Osteoblast (primary cell): ENCODE results near the gene HSBP1L1. TPM values are rescaled to one million over a fixed set of nuclear protein-coding genes. Genes with fewer than 3 reads are reported as not detected.

Source experiments
- DNase-seq: peaks from one replicate; pipeline ENCODE4 v3.0.0; 2011; ENCODE audit warnings: low spot score, mixed read lengths; ENCODE audit not compliant: insufficient read length; ENCODE audit errors: missing footprints
- H2AFZ ChIP-seq: 2 replicates; pipeline ENCODE4 v1.6.0; 2011; ENCODE audit warnings: mild to moderate bottlenecking, low read length
- H3K27ac ChIP-seq: 2 replicates; pipeline ENCODE4 v1.5.1; 2011; ENCODE audit warnings: mild to moderate bottlenecking, low read depth, low read length, moderate library complexity
- H3K27me3 ChIP-seq: 2 replicates; pipeline ENCODE4 v1.6.0; 2012; ENCODE audit warnings: mild to moderate bottlenecking, control low read depth, inconsistent platforms, low read length, moderate library complexity; ENCODE audit not compliant: insufficient read depth
- H3K36me3 ChIP-seq: 2 replicates; pipeline ENCODE4 v1.5.1; 2011; ENCODE audit warnings: mild to moderate bottlenecking, low read length, control low read depth, moderate library complexity; ENCODE audit not compliant: insufficient read depth
- H3K4me1 ChIP-seq: 2 replicates; pipeline ENCODE4 v1.5.1; 2011; ENCODE audit warnings: mild to moderate bottlenecking, low read length, control low read depth, moderate library complexity; ENCODE audit not compliant: insufficient read depth
- H3K4me2 ChIP-seq: 2 replicates; pipeline ENCODE4 v1.6.0; 2011; ENCODE audit warnings: mild to moderate bottlenecking, low read length; ENCODE audit not compliant: insufficient read depth
- H3K4me3 ChIP-seq: fragments of 200-600 bp; sonication (generic); 3 replicates; pipeline ENCODE4 v1.5.1; 2012; ENCODE audit warnings: mild to moderate bottlenecking, low read length, inconsistent platforms; ENCODE audit not compliant: insufficient read depth
- H3K79me2 ChIP-seq: 2 replicates; pipeline ENCODE4 v1.6.0; 2012; ENCODE audit warnings: mild to moderate bottlenecking, low read length, control low read depth, inconsistent platforms; ENCODE audit not compliant: insufficient read depth
- H3K9me3 ChIP-seq: 2 replicates; pipeline ENCODE4 v1.5.1; 2011; ENCODE audit warnings: low read depth, low read length, control low read depth
- H4K20me1 ChIP-seq: 2 replicates; pipeline ENCODE4 v1.6.0; 2012; ENCODE audit warnings: mild to moderate bottlenecking, low read length, control low read depth; ENCODE audit not compliant: insufficient read depth
- total RNA-seq: library from RNA; depleted of rRNA; stranded (reverse); fragments of >200 nt; gene quantifications from 2 replicates; pipeline ENCODE4 v1.2.3, GENCODE V29; 2012
- TF ChIP-seq, protein P1 (sequence below): IDR thresholded peaks from 2 replicates; pipeline ENCODE4 v1.5.1; 2011; ENCODE audit warnings: mild to moderate bottlenecking, low read depth, low read length, moderate library complexity; ENCODE audit errors: extremely low read depth

Gene HSBP1L1
- total RNA-seq, 1 donor, result 9.4 TPM

DNA sequence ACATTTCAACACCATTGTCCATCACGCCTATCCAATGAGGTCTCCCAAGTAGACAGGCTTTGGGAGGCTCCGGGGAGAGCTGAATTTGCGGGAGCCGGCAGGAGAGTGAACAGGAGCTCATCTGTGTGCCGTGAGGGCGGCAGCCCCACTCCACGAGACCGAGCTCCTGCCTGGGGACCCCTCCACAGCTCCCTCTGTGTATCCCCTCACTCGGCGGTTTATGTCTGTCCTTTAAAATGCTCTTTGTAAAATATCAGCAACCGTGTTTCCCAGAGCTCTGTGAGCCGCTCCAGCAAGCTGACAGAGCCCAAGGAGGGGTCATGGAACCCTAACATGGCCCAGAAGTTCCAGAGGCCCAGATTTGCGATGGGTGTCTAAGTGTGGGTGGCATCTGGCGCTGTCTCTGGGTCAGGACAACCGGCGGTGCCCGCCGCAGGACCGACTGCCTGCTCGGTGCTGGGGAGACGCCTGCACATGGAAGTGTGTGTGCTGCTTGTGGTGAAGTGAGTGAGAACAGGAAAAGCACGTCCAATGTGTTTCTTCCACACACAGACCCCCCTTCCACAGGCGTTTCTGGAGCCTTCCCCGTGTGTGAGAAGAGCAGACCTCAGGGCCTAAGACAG is 47.8 kb upstream of the HSBP1L1 start:
- Histone ChIP-seq H3K9me3 (no peaks in the 10 kb centered on the region), H2AFZ (no peak overlapping the region), H3K36me3 (no peaks in the 10 kb centered on the region), H3K4me3 (no peak overlapping the region), H3K4me2 (no peak overlapping the region), H3K27ac (no peak overlapping the region), H4K20me1 (peaks cover 15% of the 10 kb centered on the region), H3K27me3 (no peaks in the 10 kb centered on the region), H3K79me2 (peaks cover 11% of the 10 kb centered on the region), H3K4me1 (no peaks in the 10 kb centered on the region)
- TF ChIP-seq, protein P1, sequence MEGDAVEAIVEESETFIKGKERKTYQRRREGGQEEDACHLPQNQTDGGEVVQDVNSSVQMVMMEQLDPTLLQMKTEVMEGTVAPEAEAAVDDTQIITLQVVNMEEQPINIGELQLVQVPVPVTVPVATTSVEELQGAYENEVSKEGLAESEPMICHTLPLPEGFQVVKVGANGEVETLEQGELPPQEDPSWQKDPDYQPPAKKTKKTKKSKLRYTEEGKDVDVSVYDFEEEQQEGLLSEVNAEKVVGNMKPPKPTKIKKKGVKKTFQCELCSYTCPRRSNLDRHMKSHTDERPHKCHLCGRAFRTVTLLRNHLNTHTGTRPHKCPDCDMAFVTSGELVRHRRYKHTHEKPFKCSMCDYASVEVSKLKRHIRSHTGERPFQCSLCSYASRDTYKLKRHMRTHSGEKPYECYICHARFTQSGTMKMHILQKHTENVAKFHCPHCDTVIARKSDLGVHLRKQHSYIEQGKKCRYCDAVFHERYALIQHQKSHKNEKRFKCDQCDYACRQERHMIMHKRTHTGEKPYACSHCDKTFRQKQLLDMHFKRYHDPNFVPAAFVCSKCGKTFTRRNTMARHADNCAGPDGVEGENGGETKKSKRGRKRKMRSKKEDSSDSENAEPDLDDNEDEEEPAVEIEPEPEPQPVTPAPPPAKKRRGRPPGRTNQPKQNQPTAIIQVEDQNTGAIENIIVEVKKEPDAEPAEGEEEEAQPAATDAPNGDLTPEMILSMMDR, result no peak
- peak; percentile 68 for DNase-seq

DNA sequence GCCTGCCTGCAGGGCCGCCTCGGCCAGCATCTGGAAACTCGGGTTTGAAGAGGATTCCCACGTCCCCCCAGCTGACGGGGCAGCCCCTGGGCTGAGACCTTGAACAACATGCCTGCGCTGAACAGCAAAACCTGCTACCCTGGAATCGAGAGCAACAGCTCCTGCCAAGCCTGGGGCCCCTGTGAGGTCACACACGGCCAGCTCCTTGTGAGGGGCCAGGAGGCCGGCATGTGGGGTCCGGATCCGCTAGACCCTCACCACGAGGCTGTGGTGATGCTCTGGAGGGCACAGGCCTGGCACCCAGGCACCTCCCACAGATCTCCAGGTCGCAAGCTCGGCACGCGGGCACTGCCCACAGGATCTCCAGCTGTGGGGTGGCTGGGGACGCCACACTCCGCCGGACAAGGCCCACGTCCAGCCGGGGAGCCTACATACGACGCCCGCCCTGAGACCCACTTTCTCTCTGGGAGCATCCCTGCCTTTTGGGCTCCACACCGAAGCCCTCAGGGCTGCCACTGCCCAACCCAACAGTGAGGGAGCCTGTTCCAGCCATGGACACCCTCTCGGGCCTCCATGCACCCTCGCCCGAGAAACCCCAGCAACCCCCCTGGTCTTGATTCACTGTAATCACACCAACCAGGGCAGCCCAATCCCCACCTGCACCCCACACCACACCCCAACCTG is 47.1 kb upstream of the HSBP1L1 start:
- H2AFZ ChIP-seq, result no peak overlapping the region
- no peaks in the 10 kb centered on the region for H3K27me3 ChIP-seq
- H4K20me1 ChIP-seq, result peaks cover 15% of the 10 kb centered on the region
- H3K9me3 ChIP-seq, result no peaks in the 10 kb centered on the region
- H3K79me2 ChIP-seq, result peaks cover 11% of the 10 kb centered on the region
- H3K27ac ChIP-seq, result no peak overlapping the region
- H3K4me2 ChIP-seq, result no peak overlapping the region
- H3K4me3 ChIP-seq, result no peak overlapping the region
- no peaks in the 10 kb centered on the region for H3K4me1 ChIP-seq
- TF ChIP-seq, protein P1, result no peak
- peaks cover 3% of the 10 kb centered on the region for H3K36me3 ChIP-seq
- peak; percentile 64 for DNase-seq

DNA sequence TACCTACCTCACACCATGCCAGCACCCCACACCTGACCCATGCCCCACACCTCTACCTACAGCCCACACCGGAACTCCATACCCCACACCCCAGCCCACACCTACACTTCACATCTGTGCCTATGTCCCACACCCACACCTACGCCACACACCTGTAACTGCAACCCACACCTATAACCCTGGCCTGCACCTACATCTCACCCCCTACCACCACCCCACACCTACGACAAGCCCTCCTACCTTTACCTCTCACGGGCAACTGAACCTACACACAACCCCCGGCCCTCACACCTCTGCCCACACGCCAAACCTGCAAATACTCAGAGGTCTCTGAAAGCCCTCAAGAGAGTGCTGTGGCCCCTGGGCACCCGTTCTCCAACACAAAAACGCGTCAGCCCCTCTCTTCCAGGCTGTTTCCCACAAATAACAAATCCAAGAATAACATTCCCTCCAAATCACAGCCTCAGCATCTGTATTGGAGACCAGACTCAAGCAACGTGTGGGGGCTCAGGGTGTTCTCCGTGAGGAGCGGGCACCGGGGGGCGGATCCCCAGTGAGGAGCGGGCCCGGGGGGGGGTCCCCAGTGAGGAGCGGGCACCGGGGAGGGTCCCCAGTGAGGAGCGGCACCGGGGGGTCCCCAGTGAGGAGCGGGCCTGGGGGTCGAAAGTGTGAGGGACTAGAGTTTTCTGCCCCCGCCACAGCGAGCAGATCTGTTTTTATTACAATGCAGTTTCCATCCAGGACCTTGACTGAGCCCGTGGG is 46.4 kb upstream of the HSBP1L1 start:
- TF ChIP-seq, protein P1, result no peak
- Histone ChIP-seq H3K27ac (no peak overlapping the region), H3K4me2 (no peak overlapping the region), H3K79me2 (peaks cover 11% of the 10 kb centered on the region), H4K20me1 (peaks cover 11% of the 10 kb centered on the region), H3K4me3 (no peak overlapping the region), H3K9me3 (no peaks in the 10 kb centered on the region), H3K4me1 (no peaks in the 10 kb centered on the region), H2AFZ (no peak overlapping the region), H3K27me3 (no peaks in the 10 kb centered on the region), H3K36me3 (peaks cover 4% of the 10 kb centered on the region)
- DNase-seq, result peak; percentile 49

DNA sequence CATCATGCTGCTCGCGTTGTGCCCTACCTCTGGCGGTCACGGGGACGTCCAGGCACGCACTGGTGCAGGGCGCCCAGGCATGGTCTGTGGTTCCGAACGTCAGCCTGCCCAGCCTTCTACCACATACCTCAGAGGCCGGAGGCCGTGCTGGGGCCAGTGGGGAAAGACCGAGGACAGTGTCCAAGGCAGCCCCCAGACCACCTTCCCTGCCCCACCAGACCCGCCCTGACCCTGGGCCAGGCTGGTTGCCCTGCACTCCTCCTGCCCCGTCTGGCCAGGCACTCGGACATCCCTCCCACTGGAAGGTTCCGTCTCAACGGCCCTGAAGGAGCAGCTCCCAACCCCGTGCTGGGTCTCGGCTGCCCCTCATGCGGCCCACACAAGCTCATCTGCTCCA is 45.8 kb upstream of the HSBP1L1 start:
- peak; percentile 34 for DNase-seq
- no peaks in the 10 kb centered on the region for H3K4me1 ChIP-seq
- H3K27me3 ChIP-seq, result no peaks in the 10 kb centered on the region
- H3K4me3 ChIP-seq, result no peak overlapping the region
- no peak overlapping the region for H3K27ac ChIP-seq
- H3K9me3 ChIP-seq, result no peaks in the 10 kb centered on the region
- H3K36me3 ChIP-seq, result peaks cover 4% of the 10 kb centered on the region
- peaks cover 7% of the 10 kb centered on the region for H4K20me1 ChIP-seq
- no peak overlapping the region for H2AFZ ChIP-seq
- H3K79me2 ChIP-seq, result peaks cover 11% of the 10 kb centered on the region
- TF ChIP-seq, protein P1, result no peak
- H3K4me2 ChIP-seq, result no peak overlapping the region
